Sigmoid colon (tissue), 7 donors: ENCODE results near the gene METTL22. TPM values are rescaled to one million over a fixed set of nuclear protein-coding genes. Genes with fewer than 3 reads are reported as not detected.

ENCODE experiments used
- DNase-seq: peaks from one replicate; pipeline ENCODE4 v3.0.0-alpha.2; 2019
- H3K27ac ChIP-seq, 4 donors: fragments of 200-600 bp; sonication (generic); one replicate each; pipeline ENCODE4 v1.5.1; 2016 to 2019; ENCODE audit warnings: mild to moderate bottlenecking in 1 of 4
- H3K27me3 ChIP-seq, 3 donors: fragments of 200-600 bp; sonication (generic); one replicate each; pipeline ENCODE4 v1.5.1; 2019; ENCODE audit warnings: mild to moderate bottlenecking in 1 of 3
- H3K36me3 ChIP-seq, 4 donors: fragments of 200-600 bp; sonication (generic); one replicate each; pipeline ENCODE4 v1.5.1; 2016 to 2019
- H3K4me1 ChIP-seq, 4 donors: fragments of 200-600 bp; sonication (generic); one replicate each; pipeline ENCODE4 v1.5.1; 2017 to 2019
- H3K4me3 ChIP-seq, 4 donors: fragments of 200-600 bp; sonication (generic); one replicate each; pipeline ENCODE4 v1.5.1; 2017 to 2019; ENCODE audit warnings: mild to moderate bottlenecking in 2 of 4, moderate library complexity in 1 of 4
- H3K9me3 ChIP-seq, 4 donors: fragments of 200-600 bp in 3 of 4; sonication (generic) in 3 of 4; one replicate each; pipeline versions ENCODE4 v1.5.1 to v1.6.1; 2013 to 2019
- EP300 ChIP-seq, 4 donors: sonication (generic); formaldehyde crosslinking; IDR thresholded peaks; one replicate each; pipeline ENCODE4 v1.6.1; 2017; ENCODE audit warnings: antibody characterized with exemption in 4 of 4
- POLR2A ChIP-seq, 2 donors: fragments of 450-650 bp; IDR thresholded peaks; one replicate each; pipeline ENCODE4 v1.6.1; 2016; ENCODE audit warnings: antibody characterized with exemption in 2 of 2, mild to moderate bottlenecking in 2 of 2, moderate library complexity in 2 of 2
- POLR2AphosphoS5 ChIP-seq, 4 donors: sonication (generic); formaldehyde crosslinking; IDR thresholded peaks; one replicate each; pipeline ENCODE4 v1.6.1; 2017; ENCODE audit warnings: antibody characterized with exemption in 4 of 4
- WGBS, 2 donors: extraction: QIAGEN DNeasy Blood & Tissue Kit; methylation state at CpG; one replicate each; pipeline ENCODE4 v1.1.7; 2013; 5-methylcytosine and 5-hydroxymethylcytosine counted together
- intact Hi-C: fragments of 100-400 bp; cut with DNase I; formaldehyde crosslinking; loops from one replicate; pipeline ENCODE4 v1.15.1; 2023
- polyA plus RNA-seq, 3 donors: library from polyadenylated mRNA; stranded (reverse); fragments of 200-250 nt; gene quantifications; one replicate each; pipeline ENCODE4 v1.2.3, GENCODE V29; 2013
- total RNA-seq, 4 donors: library from RNA; depleted of rRNA; stranded (reverse); fragments of >200 nt; gene quantifications; one replicate each; pipeline ENCODE4 v1.1.0, GENCODE V29; 2016
- TF ChIP-seq, protein P1 (sequence below), 4 experiments: fragments of 450-650 bp in 3 of 4; fragments of 200-600 bp in 1 of 4; IDR thresholded peaks; one replicate each; pipeline ENCODE4 v1.5.1; 2016 to 2019; ENCODE audit warnings: antibody characterized with exemption in 4 of 4, mild to moderate bottlenecking in 3 of 4, moderate library complexity in 2 of 4
- donor health status: healthy with polysubstance abuse.
- donor health status: Bipolar disorder and iron deficiency.
- donor health status: healthy.

Gene METTL22
- total and polyA plus RNA-seq, 7 donors: 8.6 to 55.1 (median 25.3) TPM

GRCh38 chr16:8685617-8686016, 64.1 kb downstream of the METTL22 start:
- no peak for DNase-seq
- TF ChIP-seq EP300 (IDR thresholded peaks at IDR 0.05) (no peak), POLR2A (IDR thresholded peaks at IDR 0.05) (no peak), POLR2AphosphoS5 (IDR thresholded peaks at IDR 0.05) (no peak)
- TF ChIP-seq, protein P1, sequence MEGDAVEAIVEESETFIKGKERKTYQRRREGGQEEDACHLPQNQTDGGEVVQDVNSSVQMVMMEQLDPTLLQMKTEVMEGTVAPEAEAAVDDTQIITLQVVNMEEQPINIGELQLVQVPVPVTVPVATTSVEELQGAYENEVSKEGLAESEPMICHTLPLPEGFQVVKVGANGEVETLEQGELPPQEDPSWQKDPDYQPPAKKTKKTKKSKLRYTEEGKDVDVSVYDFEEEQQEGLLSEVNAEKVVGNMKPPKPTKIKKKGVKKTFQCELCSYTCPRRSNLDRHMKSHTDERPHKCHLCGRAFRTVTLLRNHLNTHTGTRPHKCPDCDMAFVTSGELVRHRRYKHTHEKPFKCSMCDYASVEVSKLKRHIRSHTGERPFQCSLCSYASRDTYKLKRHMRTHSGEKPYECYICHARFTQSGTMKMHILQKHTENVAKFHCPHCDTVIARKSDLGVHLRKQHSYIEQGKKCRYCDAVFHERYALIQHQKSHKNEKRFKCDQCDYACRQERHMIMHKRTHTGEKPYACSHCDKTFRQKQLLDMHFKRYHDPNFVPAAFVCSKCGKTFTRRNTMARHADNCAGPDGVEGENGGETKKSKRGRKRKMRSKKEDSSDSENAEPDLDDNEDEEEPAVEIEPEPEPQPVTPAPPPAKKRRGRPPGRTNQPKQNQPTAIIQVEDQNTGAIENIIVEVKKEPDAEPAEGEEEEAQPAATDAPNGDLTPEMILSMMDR (IDR thresholded peaks at IDR 0.05): no peak
- Histone ChIP-seq H3K36me3 (no peaks in the 10 kb centered on the region), H3K27ac (no peak overlapping the region), H3K4me3 (no peak overlapping the region), H3K4me1 (peaks cover 0 to 4% (median 0%) of the 10 kb centered on the region in 4 donors), H3K9me3 (peaks cover 0 to 11% (median 4%) of the 10 kb centered on the region in 4 donors), H3K27me3 (no peaks in the 10 kb centered on the region)
- intact Hi-C loops: no loop called here
- 54 to 60% methylated on average over 3 of the region's 3 CpGs for WGBS, 2 donors

DNA sequence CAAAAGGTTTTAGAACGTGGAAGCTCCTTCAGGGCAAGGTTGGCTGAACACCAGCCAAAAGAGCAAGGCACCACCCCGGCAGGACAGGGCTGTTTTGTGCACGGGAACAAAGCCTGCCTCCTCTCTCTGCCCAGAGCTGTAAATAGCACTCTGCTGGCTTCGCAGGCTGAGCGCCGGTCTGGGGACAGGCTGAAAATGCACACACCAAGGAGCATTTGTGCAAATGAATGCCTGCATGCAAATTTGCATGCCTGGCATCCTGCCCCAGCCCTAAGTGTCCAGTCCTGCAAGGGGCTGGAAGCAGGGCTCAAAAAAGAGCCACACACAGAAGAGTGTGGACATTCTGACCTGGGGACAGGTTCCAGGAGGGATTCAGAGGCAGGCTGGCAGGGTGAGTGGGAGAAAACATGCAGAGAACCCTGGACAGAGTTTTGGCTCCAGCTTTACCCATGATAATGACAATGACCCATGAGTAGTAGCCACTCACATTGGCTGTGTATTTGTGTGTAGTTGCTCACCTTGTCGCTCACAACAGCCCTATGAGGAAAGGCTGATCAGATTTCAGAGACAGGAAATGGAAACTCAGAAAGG, 64.6 kb downstream of the METTL22 start:
- WGBS, 2 donors: 13 to 43% methylated on average over 7 of the region's 7 CpGs

DNA sequence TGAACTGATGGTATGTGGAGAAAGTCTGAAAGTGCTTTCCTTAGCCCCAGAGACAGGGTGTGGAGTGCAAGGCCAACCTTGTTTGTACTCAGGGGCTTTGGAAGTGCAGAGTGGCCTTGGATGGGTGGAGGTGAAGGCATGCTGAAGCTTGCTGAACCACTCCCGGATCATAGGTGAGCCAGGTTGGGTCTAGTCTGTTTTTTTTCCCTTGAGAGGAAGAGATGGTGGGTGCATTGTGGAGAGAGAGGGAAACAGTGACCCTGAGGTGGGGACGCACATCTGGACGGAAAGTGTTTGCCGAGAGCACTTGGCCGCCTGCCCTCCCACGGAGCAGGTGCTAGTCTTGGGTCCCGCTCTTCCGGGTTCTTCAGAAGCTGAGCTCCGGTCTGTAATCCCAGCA, 65.4 kb downstream of the METTL22 start:
- no peak for DNase-seq
- peaks cover 0 to 4% (median 0%) of the 10 kb centered on the region in 4 donors for H3K4me1 ChIP-seq
- H3K9me3 ChIP-seq: peaks cover 0 to 11% (median 4%) of the 10 kb centered on the region in 4 donors
- intact Hi-C loops: no loop called here
- TF ChIP-seq POLR2AphosphoS5 (IDR thresholded peaks at IDR 0.05): no peak
- TF ChIP-seq, protein P1 (IDR thresholded peaks at IDR 0.05): no peak
- no peak for TF ChIP-seq POLR2A (IDR thresholded peaks at IDR 0.05)
- no peak for TF ChIP-seq EP300 (IDR thresholded peaks at IDR 0.05)
- no peak overlapping the region for H3K4me3 ChIP-seq
- 35 to 85% methylated on average over 9 of the region's 9 CpGs for WGBS, 2 donors
- H3K27me3 ChIP-seq: no peaks in the 10 kb centered on the region
- H3K27ac ChIP-seq: no peak overlapping the region
- no peaks in the 10 kb centered on the region for H3K36me3 ChIP-seq

More for the DNA sequence above, 64.6 kb downstream of the METTL22 start:
- intact Hi-C loops: no loop called here
- H3K27ac ChIP-seq: no peak overlapping the region
- H3K27me3 ChIP-seq: no peaks in the 10 kb centered on the region
- TF ChIP-seq POLR2AphosphoS5 (IDR thresholded peaks at IDR 0.05): no peak
- TF ChIP-seq EP300 (IDR thresholded peaks at IDR 0.05): no peak
- TF ChIP-seq, protein P1 (IDR thresholded peaks at IDR 0.05): no peak
- TF ChIP-seq POLR2A (IDR thresholded peaks at IDR 0.05): no peak
- peaks cover 0 to 4% (median 0%) of the 10 kb centered on the region in 4 donors for H3K4me1 ChIP-seq
- H3K4me3 ChIP-seq: no peak overlapping the region
- peaks cover 0 to 11% (median 4%) of the 10 kb centered on the region in 4 donors for H3K9me3 ChIP-seq
- no peak for DNase-seq
- H3K36me3 ChIP-seq: no peaks in the 10 kb centered on the region

DNA sequence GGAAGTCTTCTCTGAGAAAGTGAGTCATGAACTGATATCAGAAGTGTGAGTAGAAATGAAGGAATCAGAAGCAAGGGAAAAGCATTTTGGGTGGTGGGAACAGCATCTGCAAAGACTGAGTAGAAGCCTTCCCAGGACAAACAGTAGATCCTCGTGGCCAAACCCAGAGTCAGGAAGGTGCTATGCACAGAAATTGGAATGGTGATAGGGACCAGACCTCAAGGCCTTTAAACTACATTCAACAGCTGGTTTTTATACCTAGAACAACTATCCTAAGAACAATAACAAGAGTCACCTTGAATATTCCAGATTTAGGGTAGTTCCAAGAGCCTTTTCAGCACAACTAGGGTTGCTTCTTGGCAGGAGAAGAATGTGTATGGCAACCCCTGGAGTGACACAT, 68.2 kb downstream of the METTL22 start:
- intact Hi-C loops: no loop called here

More for the DNA sequence above, 68.2 kb downstream of the METTL22 start:
- Histone ChIP-seq H3K27ac (no peak overlapping the region), H3K4me3 (no peak overlapping the region), H3K36me3 (no peaks in the 10 kb centered on the region), H3K27me3 (no peaks in the 10 kb centered on the region), H3K4me1 (peaks cover 0 to 4% (median 0%) of the 10 kb centered on the region in 4 donors), H3K9me3 (peaks cover 0 to 11% (median 4%) of the 10 kb centered on the region in 4 donors)
- DNase-seq: no peak
- TF ChIP-seq EP300 (IDR thresholded peaks at IDR 0.05): no peak
- no peak for TF ChIP-seq POLR2A (IDR thresholded peaks at IDR 0.05)
- TF ChIP-seq, protein P1 (IDR thresholded peaks at IDR 0.05): no peak
- TF ChIP-seq POLR2AphosphoS5 (IDR thresholded peaks at IDR 0.05): no peak
- 76 to 92% methylated on average over 1 of the region's 1 CpG for WGBS, 2 donors
